SK-N-MC (cell line): ENCODE data around the gene COL16A1.

Experiments
- EZH2 ChIP-seq: fragments of 200-600 bp; sonication (generic); IDR thresholded peaks from one replicate; pipeline ENCODE4 v1.6.1; 2017; ENCODE audit warnings: antibody characterized with exemption
- FOXP2 ChIP-seq: optimal IDR thresholded peaks from 2 replicates; pipeline ENCODE3; 2011; ENCODE audit warnings: mild to moderate bottlenecking, moderate library complexity; ENCODE audit not compliant: insufficient read depth; ENCODE audit errors: extremely low read length, control extremely low read depth
- POLR2AphosphoS5 ChIP-seq: IDR thresholded peaks from 2 replicates; pipeline ENCODE4 v1.6.1; 2012; ENCODE audit warnings: mild to moderate bottlenecking, low read depth, low read length, borderline replicate concordance

DNA sequence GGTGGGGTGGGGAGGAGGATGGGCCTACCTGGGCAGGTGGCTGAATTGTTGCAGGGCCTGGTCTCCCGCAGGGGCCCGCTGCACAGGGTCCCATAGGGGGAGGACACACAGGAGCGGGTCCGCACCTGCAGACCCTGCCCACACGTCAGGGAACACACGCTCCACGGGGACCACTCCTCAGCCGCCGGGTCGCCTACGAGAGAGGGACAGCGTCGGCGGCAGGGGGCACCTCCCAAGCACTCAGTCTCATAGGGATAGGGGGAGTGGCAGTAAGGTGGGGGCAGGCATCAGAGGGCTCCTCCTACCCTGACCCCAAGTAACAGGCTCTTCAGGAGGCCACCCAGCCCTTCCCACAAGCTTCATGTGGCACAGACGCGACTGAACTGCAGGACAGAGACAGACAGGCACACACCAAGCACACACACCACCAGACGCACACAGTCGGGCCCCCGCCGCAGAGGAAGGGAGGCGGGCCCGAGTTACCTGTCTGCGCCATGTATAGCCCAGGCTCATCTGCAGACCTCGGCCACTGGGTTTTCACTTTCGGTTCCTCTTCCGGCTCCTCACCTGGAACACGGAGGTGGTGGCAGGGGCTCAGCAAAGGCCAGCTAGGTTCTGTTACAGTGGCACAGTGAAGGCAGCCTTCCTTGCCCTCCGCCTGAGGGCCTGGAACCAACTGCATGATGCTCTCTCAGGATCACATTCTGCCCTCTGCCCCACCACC, 40.5 kb upstream of the COL16A1 start:
- no peak for TF ChIP-seq POLR2AphosphoS5
- TF ChIP-seq EZH2, result no peak
- no peak for TF ChIP-seq FOXP2
